HFFc6 (cell line): ENCODE measurements around the gene NPIPA3. TPM values are rescaled to one million over a fixed set of nuclear protein-coding genes. Genes with fewer than 3 reads are reported as not detected.
"Not testable (repeated sequence)": the region's sequence is repeated elsewhere in the genome, so short reads cannot be mapped to it uniquely, and the experiment has no call there.

Experiments
- DNase-seq: peaks from one replicate; pipeline ENCODE4 v3.0.0-alpha.2; 2018
- H3K27ac Mint-ChIP-seq: 2 replicates; pipeline ENCODE4 v1.8.0; 2020; ENCODE audit warnings: mild to moderate bottlenecking, mixed read lengths
- H3K27me3 Mint-ChIP-seq: 2 replicates; pipeline ENCODE4 v1.8.0; 2021; ENCODE audit warnings: mild to moderate bottlenecking, moderate library complexity, mixed read lengths; ENCODE audit not compliant: insufficient read depth
- H3K36me3 Mint-ChIP-seq: 2 replicates; pipeline ENCODE4 v1.8.0; 2021; ENCODE audit warnings: low read depth, mixed read lengths
- H3K4me1 Mint-ChIP-seq: 2 replicates; pipeline ENCODE4 v1.8.0; 2020; ENCODE audit warnings: low read depth, mixed read lengths
- H3K4me3 Mint-ChIP-seq: 2 replicates; pipeline ENCODE4 v1.8.0; 2020; ENCODE audit warnings: mild to moderate bottlenecking, moderate library complexity, mixed read lengths
- H3K9me3 Mint-ChIP-seq: 2 replicates; pipeline ENCODE4 v1.8.0; 2020; ENCODE audit warnings: mild to moderate bottlenecking, mixed read lengths
- total RNA-seq, 6 experiments: library from RNA; stranded (reverse); fragmentation: NEBNext Ultra II Directional; extraction: Animal tissue kit (Norgen Biotek cat#: 25700); gene quantifications; 2 replicates in 1 of 6; 3 replicates in 5 of 6; pipeline ENCODE4 v1.2.3, GENCODE V29; 2021
- TF ChIP-seq, protein P1 (sequence below): fragments of 200-600 bp; sonication (generic); IDR thresholded peaks from 2 replicates; pipeline ENCODE4 v1.5.0; 2021; ENCODE audit warnings: antibody characterized with exemption, mild to moderate bottlenecking

NPIPA3 gene
- total RNA-seq, 6 experiments from 2014 or later: 0.97 to 1.6 (median 1.4) TPM; not detected in 1

DNA sequence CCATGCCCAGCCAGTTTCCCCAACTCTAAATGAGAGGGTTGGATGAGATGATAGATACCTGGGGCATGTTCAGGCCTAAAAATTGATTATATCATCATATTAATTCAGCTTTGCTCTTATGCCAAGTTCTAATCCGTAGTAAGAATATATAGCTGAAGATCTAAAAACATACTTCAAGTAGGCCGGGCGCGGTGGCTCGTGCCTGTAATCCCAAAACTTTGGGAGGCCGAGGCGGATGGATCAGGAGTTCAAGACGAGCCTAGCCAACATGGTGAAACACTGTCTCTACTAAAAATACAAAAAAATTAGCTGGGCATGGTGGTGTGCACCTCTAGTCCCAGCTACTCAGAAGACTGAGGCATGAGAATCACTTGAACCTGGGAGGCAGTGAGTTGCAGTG, 21.1 kb upstream of the NPIPA3 start:
- no peaks in the 10 kb centered on the region for H3K9me3 Mint-ChIP-seq
- peaks cover 6% of the 10 kb centered on the region; the same call in 1 of the 2 replicates for H3K27me3 Mint-ChIP-seq
- no peak overlapping the region for H3K27ac Mint-ChIP-seq
- DNase-seq: no peak
- H3K4me3 Mint-ChIP-seq: no peak overlapping the region
- H3K36me3 Mint-ChIP-seq: no peaks in the 10 kb centered on the region
- H3K4me1 Mint-ChIP-seq: no peaks in the 10 kb centered on the region
- TF ChIP-seq, protein P1, sequence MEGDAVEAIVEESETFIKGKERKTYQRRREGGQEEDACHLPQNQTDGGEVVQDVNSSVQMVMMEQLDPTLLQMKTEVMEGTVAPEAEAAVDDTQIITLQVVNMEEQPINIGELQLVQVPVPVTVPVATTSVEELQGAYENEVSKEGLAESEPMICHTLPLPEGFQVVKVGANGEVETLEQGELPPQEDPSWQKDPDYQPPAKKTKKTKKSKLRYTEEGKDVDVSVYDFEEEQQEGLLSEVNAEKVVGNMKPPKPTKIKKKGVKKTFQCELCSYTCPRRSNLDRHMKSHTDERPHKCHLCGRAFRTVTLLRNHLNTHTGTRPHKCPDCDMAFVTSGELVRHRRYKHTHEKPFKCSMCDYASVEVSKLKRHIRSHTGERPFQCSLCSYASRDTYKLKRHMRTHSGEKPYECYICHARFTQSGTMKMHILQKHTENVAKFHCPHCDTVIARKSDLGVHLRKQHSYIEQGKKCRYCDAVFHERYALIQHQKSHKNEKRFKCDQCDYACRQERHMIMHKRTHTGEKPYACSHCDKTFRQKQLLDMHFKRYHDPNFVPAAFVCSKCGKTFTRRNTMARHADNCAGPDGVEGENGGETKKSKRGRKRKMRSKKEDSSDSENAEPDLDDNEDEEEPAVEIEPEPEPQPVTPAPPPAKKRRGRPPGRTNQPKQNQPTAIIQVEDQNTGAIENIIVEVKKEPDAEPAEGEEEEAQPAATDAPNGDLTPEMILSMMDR: no peak

DNA sequence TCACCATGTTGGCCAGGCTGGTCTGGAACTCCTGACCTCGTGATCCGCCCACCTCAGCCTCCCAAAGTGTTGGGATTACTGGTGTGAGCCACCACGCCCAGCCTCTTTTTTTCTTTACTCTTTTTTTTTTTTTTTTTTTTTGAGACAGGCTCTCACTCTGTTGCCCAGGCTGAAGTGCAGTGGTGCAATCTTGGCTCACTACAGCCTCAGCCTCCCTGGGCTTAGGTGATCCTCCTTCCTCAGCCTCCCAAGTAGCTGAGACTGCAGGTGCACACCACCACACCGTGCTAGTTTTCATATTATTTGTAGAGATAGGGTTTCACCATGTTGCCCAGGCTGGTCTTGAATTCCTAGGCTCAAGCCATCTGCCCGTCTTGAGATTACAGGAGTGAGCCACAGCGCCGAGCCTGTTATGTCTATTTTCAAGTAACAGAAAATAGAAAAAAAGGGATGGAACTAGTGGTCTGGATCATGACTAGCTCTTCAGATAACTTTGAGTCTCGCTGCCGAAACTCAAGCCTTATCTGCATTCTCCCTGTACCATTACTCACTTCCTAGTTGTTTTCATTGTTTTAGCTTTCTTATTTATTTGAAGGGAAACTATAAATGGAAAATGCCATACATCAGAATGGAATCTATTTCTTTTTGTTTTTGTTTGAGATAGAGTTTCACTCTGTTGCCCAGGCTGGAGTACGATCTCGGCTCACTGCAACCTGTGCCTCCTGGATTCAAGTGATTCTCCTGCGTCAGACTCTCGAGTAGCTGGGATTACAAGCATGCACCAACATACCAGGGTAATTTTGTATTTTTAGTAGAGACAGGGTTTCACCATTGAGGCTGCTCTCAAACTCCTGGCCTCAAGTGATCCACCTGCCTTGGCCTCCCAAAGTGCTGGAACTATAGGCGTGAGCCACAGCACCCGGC, 17.1 kb upstream of the NPIPA3 start:
- not testable (repeated sequence) for H3K9me3 Mint-ChIP-seq, H3K27me3 Mint-ChIP-seq, H3K4me3 Mint-ChIP-seq, H3K27ac Mint-ChIP-seq, DNase-seq, H3K36me3 Mint-ChIP-seq, H3K4me1 Mint-ChIP-seq

DNA sequence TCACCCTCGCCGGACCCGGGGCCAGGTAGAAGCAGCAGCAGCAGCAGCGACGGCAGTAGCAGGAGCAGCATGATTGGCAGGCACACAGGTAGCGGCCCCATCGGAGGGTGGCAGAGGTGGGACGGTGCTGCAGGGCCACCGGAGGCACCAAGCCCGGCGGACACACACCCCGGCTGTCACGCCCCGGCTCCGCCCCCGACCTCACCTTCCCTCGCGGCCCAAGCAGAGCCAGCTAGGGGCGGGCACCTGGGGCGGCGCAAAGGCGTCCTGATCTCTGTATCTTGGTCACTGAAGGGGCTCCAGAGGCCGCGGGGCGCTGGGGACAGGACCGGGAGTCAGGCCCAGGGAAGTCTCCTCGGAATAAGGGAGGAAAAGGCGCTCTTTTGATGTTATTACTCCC, 9.1 kb upstream of the NPIPA3 start, which contains the start of gene PLA2G10:
Gene PLA2G10, minus strand, starts transcription at position 180 of the 400 bp plus-strand sequence. Its CDS starts 79 bp downstream, at position 101.
- H3K9me3 Mint-ChIP-seq, H3K4me1 Mint-ChIP-seq, DNase-seq, H3K4me3 Mint-ChIP-seq, H3K27me3 Mint-ChIP-seq, H3K27ac Mint-ChIP-seq, H3K36me3 Mint-ChIP-seq: not testable (repeated sequence)

DNA sequence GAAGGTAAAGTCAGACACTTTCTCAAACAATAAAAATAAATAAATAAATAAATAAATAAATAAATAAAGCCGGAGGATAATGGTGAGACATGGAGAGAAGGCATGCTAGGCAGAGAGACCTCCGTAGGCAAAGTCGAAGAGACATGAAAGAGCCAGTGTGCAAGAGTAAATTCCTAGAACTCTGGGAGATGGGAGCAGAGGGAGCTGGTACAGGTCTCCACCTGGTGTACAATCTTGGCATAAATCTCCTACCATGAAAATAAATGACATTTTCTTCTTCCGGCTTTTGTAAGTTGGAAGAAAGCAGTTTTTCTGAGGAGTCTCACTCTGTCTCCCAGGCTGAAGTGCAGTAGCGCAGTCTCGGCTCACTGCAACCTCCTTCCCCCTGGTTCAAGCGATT, 1.4 kb upstream of the NPIPA3 start:
- H3K27me3 Mint-ChIP-seq, DNase-seq, H3K36me3 Mint-ChIP-seq, H3K27ac Mint-ChIP-seq, H3K9me3 Mint-ChIP-seq, H3K4me1 Mint-ChIP-seq, H3K4me3 Mint-ChIP-seq: not testable (repeated sequence)

DNA sequence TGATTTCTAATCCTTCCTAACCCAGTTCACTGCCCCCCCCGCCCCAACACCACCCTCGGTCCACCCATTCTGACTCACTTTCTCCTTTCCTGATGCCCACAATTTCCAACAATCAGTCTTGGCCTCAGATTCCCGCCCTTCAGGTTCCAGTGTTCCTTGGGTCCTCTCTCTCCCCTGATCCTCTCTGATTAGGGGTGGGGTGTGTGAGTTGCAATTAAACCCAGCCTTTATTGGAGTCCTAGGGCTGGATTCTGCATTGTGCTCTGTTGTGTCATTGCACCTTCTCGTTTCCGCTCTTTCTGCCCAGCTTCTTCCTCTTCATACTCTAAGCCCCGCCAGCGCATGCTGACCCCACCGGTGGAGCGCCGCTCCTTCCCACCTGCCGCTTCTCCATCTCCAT, 539 bp upstream of the NPIPA3 start:
- H3K4me1 Mint-ChIP-seq, H3K27me3 Mint-ChIP-seq, DNase-seq, H3K36me3 Mint-ChIP-seq, H3K4me3 Mint-ChIP-seq, H3K27ac Mint-ChIP-seq, H3K9me3 Mint-ChIP-seq: not testable (repeated sequence)

DNA sequence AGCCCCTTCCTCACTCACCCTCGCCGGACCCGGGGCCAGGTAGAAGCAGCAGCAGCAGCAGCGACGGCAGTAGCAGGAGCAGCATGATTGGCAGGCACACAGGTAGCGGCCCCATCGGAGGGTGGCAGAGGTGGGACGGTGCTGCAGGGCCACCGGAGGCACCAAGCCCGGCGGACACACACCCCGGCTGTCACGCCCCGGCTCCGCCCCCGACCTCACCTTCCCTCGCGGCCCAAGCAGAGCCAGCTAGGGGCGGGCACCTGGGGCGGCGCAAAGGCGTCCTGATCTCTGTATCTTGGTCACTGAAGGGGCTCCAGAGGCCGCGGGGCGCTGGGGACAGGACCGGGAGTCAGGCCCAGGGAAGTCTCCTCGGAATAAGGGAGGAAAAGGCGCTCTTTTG, 30.0 kb downstream of the NPIPA3 start:
- not testable (repeated sequence) for H3K27ac Mint-ChIP-seq, DNase-seq, H3K27me3 Mint-ChIP-seq, H3K9me3 Mint-ChIP-seq, H3K36me3 Mint-ChIP-seq, H3K4me1 Mint-ChIP-seq, H3K4me3 Mint-ChIP-seq

DNA sequence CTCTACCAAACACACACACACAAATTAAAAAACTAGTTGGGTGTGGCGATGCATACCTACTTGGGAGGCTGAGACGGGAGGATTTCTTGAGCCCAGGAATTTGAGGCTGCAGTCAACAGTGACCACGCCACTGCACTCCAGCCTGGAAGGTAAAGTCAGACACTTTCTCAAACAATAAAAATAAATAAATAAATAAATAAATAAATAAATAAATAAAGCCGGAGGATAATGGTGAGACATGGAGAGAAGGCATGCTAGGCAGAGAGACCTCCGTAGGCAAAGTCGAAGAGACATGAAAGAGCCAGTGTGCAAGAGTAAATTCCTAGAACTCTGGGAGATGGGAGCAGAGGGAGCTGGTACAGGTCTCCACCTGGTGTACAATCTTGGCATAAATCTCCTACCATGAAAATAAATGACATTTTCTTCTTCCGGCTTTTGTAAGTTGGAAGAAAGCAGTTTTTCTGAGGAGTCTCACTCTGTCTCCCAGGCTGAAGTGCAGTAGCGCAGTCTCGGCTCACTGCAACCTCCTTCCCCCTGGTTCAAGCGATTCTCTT, 37.7 kb downstream of the NPIPA3 start:
- H3K4me3 Mint-ChIP-seq, H3K27me3 Mint-ChIP-seq, DNase-seq, H3K9me3 Mint-ChIP-seq, H3K36me3 Mint-ChIP-seq, H3K4me1 Mint-ChIP-seq, H3K27ac Mint-ChIP-seq: not testable (repeated sequence)

DNA sequence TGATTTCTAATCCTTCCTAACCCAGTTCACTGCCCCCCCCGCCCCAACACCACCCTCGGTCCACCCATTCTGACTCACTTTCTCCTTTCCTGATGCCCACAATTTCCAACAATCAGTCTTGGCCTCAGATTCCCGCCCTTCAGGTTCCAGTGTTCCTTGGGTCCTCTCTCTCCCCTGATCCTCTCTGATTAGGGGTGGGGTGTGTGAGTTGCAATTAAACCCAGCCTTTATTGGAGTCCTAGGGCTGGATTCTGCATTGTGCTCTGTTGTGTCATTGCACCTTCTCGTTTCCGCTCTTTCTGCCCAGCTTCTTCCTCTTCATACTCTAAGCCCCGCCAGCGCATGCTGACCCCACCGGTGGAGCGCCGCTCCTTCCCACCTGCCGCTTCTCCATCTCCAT, 38.6 kb downstream of the NPIPA3 start:
- H3K36me3 Mint-ChIP-seq, H3K4me1 Mint-ChIP-seq, DNase-seq, H3K27me3 Mint-ChIP-seq, H3K9me3 Mint-ChIP-seq, H3K27ac Mint-ChIP-seq, H3K4me3 Mint-ChIP-seq: not testable (repeated sequence)

DNA sequence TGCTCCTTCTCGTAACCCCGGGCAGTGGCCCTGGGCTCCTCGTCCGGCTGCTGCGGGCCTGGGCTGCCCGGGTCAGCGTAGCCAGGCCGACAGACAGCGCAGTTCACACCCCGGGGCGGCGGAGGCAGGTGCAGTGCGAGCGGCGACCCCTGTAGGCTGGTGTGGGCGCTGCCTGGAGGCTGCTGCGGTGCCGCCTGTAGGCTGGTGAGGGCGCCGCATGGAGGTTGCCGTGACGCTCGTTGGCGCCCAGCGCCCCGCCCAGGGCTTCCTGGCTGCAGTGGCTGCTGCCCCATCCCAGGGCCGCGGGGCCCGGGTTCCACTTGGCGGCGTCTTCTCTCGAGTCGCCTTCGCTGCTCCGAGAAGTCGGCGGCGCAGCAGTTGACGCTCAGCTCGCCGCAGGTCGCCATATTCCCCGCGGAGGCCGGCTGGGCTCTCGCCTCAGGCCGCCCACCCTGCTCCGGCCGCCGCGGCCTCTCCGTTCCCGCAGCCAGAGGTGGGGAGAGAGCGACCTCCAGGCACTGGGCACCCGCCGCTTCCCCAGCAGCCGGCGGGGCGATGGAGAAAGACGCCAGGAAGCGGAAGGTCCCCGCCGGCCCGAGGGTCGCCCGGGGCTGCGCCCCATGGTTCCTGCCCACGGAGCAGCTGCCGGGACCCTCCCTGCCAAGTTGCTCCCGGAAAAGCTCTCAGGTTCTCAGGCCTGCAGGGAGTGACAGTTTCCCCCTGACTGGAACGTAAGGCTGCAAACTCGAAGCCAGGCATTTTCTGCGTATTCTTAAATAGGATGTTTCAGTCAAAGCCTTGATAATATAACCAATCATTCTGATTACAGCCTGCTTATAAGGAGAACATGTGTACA, 39.3 kb downstream of the NPIPA3 start, which contains the start of gene NPIPA2:
Gene NPIPA2, plus strand, starts transcription at position 261 of the 856 bp plus-strand sequence. CDS start 5,533 bp downstream, outside the sequence.
- not testable (repeated sequence) for H3K27ac Mint-ChIP-seq, H3K4me1 Mint-ChIP-seq, H3K9me3 Mint-ChIP-seq

DNA sequence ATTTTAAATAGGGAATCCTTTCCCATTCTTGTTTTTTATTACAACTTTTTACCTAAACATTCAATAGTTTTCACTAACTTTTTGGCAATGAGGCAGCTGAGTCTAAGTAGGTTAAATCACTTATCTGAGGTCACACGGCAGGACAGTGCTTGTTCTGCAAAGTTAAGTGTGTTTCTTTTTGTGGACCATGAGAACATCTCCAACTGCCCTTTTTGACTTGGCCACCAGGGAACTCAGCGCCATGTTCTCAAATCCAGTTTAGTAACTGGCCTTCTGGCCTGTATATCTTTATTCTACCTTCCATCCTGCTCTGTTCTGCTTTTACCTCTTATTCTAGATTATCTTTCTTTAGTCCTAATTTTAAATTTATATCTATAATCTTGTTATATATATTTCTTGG, 70.4 kb downstream of the NPIPA3 start:
- DNase-seq, H3K27ac Mint-ChIP-seq, H3K4me1 Mint-ChIP-seq, H3K9me3 Mint-ChIP-seq, H3K27me3 Mint-ChIP-seq, H3K36me3 Mint-ChIP-seq, H3K4me3 Mint-ChIP-seq: not testable (repeated sequence)

More for the DNA sequence above, 39.3 kb downstream of the NPIPA3 start, which contains the start of gene NPIPA2:
- DNase-seq, H3K4me3 Mint-ChIP-seq, H3K27me3 Mint-ChIP-seq, H3K36me3 Mint-ChIP-seq: not testable (repeated sequence)

DNA sequence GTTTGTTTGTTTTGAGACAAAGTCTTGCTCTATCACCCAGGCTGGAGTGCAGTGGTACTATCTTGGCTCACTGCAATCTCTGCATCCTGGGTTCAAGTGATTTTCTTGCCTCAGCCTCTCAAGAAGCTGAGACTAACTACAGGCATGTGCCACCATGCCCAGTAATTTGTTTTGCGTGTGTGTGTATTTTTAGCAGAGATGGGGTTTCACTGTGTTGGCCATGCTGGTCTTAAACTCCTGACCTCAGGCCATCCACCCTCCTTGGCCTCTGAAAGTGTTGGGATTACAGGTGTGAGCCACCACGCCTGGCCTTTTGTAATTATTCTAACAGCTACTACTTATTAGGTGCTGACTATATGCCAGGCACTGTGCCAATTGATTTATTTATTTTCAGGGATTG, 72.4 kb downstream of the NPIPA3 start:
- DNase-seq, H3K4me1 Mint-ChIP-seq, H3K27ac Mint-ChIP-seq: not testable (repeated sequence)

More for the DNA sequence above, 72.4 kb downstream of the NPIPA3 start:
- H3K9me3 Mint-ChIP-seq, H3K36me3 Mint-ChIP-seq, H3K4me3 Mint-ChIP-seq, H3K27me3 Mint-ChIP-seq: not testable (repeated sequence)
